ENCODE measurements around the gene C9orf85.

C9orf85 gene

DNA sequence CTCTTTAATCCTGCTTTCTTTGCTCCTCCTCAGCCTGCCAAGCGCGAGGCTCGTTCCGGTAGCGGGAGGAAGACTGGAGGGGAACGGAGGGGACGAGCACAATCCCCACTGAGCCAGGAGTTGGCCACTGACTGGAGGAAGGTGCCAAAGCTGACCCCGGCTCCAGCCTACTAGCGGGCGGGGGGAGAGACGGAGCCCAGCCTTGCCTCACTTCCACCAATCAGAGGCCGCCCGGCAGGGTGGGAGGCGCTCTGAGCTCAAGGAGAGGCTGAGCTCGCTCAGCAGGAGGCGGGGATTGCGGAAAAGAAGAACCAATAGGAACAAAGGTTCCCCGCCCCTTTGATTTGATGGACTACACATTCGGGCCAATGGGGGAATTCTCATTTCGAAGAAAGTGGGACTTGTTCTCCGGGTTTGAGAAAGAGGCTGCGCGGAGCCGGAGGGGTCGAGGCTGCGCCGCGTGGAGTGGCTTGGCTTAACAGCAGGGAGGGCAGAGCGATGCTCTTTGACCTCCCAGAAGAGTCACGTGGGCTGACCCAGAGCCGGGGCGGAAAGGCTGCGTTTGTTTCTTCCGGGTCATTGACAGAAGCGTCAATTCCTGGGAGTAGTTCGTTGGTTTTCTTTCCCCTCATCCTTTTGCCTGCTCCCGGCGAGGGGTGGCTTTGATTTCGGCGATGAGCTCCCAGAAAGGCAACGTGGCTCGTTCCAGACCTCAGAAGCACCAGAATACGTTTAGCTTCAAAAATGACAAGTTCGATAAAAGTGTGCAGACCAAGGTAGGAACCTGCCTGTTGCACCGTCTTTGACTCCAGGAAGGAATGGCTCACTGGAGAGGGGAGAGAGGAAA is at the start of gene C9orf85, which contains the start of gene ABHD17B:
TSS of gene C9orf85 (plus strand) at position 579 of the 847 bp plus-strand sequence. CDS start at position 675, 96 bp downstream.
TSS of gene ABHD17B (minus strand) at position 133 of the 847 bp plus-strand sequence. CDS start 36,113 bp downstream, outside the sequence.
- Histone ChIP-seq H3K4me1 (ENCODE audit: control insufficient read depth, insufficient read depth, low read length) (peaks cover 31% of the 10 kb centered on the region), H3K9ac (ENCODE audit: low read length) (peak within 1 kb of the TSS; percentile 97)

DNA sequence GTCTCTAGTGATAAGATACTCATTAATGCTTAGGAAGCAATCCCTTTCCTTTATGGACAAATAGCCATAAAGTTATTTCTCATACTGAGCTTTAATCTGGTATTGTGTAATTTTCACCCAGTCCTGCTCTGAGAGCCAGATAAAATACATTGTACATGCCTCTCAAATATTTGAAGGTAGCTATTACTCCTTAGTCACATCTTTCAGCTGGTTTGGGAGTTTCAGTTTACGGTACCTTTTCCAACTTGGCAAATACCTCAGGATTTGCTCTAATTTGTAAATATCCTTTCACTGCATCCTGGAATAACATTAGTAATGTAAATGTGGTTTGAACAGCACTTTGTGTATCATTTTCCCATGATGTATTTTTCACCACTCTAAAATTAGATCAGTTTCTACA is 47.8 kb upstream of the C9orf85 start:
- H3K4me3 ChIP-seq (ENCODE audit: low read length): no peak overlapping the region
- peaks cover 21% of the 10 kb centered on the region for H3K9me3 ChIP-seq (ENCODE audit: control insufficient read depth, low read length)
- peaks cover 16% of the 10 kb centered on the region for H3K36me3 ChIP-seq (ENCODE audit: control insufficient read depth, insufficient read depth, low read length, severe bottlenecking)
- no peak overlapping the region for H3K9ac ChIP-seq (ENCODE audit: low read length)
- peak; percentile 25 for DNase-seq (ENCODE audit: low read depth)
- no peaks in the 10 kb centered on the region for H3K27me3 ChIP-seq (replicated peaks; ENCODE audit: control insufficient read depth, insufficient read depth, low read length)
- no peaks in the 10 kb centered on the region for H3K4me1 ChIP-seq (ENCODE audit: control insufficient read depth, insufficient read depth, low read length)

More for the DNA sequence above, at the start of gene C9orf85, which contains the start of gene ABHD17B:
- Histone ChIP-seq H3K4me3 (ENCODE audit: low read length) (peak within 1 kb of the TSS; percentile 97), H3K9me3 (ENCODE audit: control insufficient read depth, low read length) (no peaks in the 10 kb centered on the region), H3K36me3 (ENCODE audit: control insufficient read depth, insufficient read depth, low read length, severe bottlenecking) (no peaks in the 10 kb centered on the region), H3K27me3 (replicated peaks; ENCODE audit: control insufficient read depth, insufficient read depth, low read length) (no peaks in the 10 kb centered on the region)
- DNase-seq (ENCODE audit: low read depth): peak; percentile 100

- Histone ChIP-seq H3K4me3 (ENCODE audit: low read length) (no peak overlapping the region), H3K4me1 (ENCODE audit: control insufficient read depth, insufficient read depth, low read length) (no peaks in the 10 kb centered on the region), H3K9ac (ENCODE audit: low read length) (no peak overlapping the region), H3K27me3 (replicated peaks; ENCODE audit: control insufficient read depth, insufficient read depth, low read length) (no peaks in the 10 kb centered on the region), H3K36me3 (ENCODE audit: control insufficient read depth, insufficient read depth, low read length, severe bottlenecking) (peaks cover 15% of the 10 kb centered on the region), H3K9me3 (ENCODE audit: control insufficient read depth, low read length) (peaks cover 34% of the 10 kb centered on the region)
- no peak for DNase-seq (ENCODE audit: low read depth)
Observed at GRCh38 chr9:71875345-71875744, 36.1 kb upstream of the C9orf85 start.

DNA sequence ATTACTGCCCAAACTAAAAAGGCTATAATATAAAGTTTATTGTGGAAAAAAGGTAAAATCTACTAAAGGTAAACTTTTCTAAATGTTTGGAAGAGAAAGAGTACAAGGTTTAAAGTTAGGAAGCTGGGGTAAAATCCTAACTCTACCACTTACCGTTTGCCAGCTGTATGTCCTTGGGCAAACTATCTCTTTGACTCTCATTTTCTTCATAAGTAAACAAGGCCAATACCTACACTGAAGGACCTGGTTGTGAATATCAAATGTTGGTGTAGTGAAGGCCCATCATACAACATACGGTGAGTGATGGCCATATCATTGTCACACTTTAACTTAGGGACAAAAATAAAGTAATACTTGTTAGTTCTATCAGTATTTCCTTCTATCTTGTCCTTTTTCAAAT is 35.3 kb upstream of the C9orf85 start:
- no peaks in the 10 kb centered on the region for H3K27me3 ChIP-seq (replicated peaks; ENCODE audit: control insufficient read depth, insufficient read depth, low read length)
- DNase-seq (ENCODE audit: low read depth): no peak
- no peak overlapping the region for H3K9ac ChIP-seq (ENCODE audit: low read length)
- no peaks in the 10 kb centered on the region for H3K4me1 ChIP-seq (ENCODE audit: control insufficient read depth, insufficient read depth, low read length)
- H3K4me3 ChIP-seq (ENCODE audit: low read length): no peak overlapping the region
- peaks cover 38% of the 10 kb centered on the region for H3K9me3 ChIP-seq (ENCODE audit: control insufficient read depth, low read length)
- peaks cover 15% of the 10 kb centered on the region for H3K36me3 ChIP-seq (ENCODE audit: control insufficient read depth, insufficient read depth, low read length, severe bottlenecking)

DNA sequence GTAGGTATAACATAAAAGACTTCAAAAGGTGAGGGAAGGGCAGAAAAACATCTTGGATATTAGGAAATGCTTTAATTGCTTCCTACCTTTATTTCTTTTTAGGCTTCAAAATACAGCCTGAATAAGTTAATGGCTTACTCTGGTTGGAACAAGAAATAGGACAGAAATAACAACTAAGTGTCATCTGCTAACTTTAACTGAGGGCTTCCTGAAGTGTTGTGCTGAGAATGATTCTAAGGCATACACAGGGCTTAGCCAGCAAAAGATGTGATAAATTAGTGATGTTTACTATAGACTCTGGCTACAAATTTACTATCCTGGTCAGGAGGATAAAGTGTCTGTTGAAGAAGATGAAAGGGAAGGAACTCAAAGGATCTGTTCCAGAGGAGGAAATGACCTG is 34.6 kb upstream of the C9orf85 start:
- H3K9ac ChIP-seq (ENCODE audit: low read length): no peak overlapping the region
- no peaks in the 10 kb centered on the region for H3K27me3 ChIP-seq (replicated peaks; ENCODE audit: control insufficient read depth, insufficient read depth, low read length)
- no peaks in the 10 kb centered on the region for H3K4me1 ChIP-seq (ENCODE audit: control insufficient read depth, insufficient read depth, low read length)
- peaks cover 9% of the 10 kb centered on the region for H3K36me3 ChIP-seq (ENCODE audit: control insufficient read depth, insufficient read depth, low read length, severe bottlenecking)
- DNase-seq (ENCODE audit: low read depth): no peak
- no peak overlapping the region for H3K4me3 ChIP-seq (ENCODE audit: low read length)
- peaks cover 39% of the 10 kb centered on the region for H3K9me3 ChIP-seq (ENCODE audit: control insufficient read depth, low read length)

DNA sequence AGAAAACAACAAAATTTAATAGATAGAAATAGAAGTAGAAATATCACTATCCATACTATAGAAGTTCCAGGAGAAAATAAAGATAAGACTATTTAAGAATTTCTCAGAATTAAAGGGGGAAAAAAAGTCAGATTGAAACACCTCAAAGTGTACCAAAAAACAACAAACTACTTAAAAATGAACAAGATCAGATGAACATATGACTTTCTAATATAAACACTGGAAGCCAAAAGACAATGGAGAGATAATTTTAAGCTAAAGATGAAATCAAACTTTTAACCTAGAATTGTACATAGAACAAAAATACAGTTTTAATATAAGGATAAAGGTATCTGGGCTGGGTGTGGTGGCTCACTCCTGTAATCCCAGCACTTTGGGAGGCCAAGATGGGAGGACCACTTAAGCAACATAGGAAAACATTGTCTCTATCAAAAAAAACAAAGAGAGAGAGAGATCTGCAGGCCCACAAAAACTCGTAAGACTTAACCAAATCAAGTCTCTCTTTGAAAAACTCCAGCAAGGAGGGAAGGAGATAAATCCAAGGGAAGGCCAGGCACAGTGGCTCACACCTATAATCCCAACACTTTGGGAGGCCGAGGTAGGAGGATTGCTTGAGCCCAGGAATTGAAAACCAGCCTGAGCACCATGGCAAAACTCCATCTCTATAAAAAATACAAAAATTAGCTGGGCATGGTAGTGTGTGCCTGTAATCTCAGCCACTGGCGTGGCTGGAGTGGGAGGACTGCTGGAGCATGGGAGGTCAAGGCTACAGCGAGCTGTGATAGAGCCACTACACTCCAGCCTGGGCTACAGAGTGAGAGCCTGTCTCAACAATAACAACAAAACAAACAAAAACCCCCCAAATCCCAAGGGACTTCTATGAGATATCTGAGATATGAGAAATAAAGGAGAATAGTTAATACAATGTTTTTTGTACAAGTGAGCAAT is 32.8 kb upstream of the C9orf85 start:
- Histone ChIP-seq H3K9me3 (ENCODE audit: control insufficient read depth, low read length) (peaks cover 39% of the 10 kb centered on the region), H3K36me3 (ENCODE audit: control insufficient read depth, insufficient read depth, low read length, severe bottlenecking) (peaks cover 9% of the 10 kb centered on the region), H3K4me1 (ENCODE audit: control insufficient read depth, insufficient read depth, low read length) (no peaks in the 10 kb centered on the region), H3K9ac (ENCODE audit: low read length) (no peak overlapping the region), H3K4me3 (ENCODE audit: low read length) (no peak overlapping the region), H3K27me3 (replicated peaks; ENCODE audit: control insufficient read depth, insufficient read depth, low read length) (no peaks in the 10 kb centered on the region)
- DNase-seq (ENCODE audit: low read depth): no peak

- no peaks in the 10 kb centered on the region for H3K27me3 ChIP-seq (replicated peaks; ENCODE audit: control insufficient read depth, insufficient read depth, low read length)
- peaks cover 45% of the 10 kb centered on the region for H3K9me3 ChIP-seq (ENCODE audit: control insufficient read depth, low read length)
- DNase-seq (ENCODE audit: low read depth): no peak
- peaks cover 2% of the 10 kb centered on the region for H3K36me3 ChIP-seq (ENCODE audit: control insufficient read depth, insufficient read depth, low read length, severe bottlenecking)
- H3K9ac ChIP-seq (ENCODE audit: low read length): no peak overlapping the region
- H3K4me1 ChIP-seq (ENCODE audit: control insufficient read depth, insufficient read depth, low read length): no peaks in the 10 kb centered on the region
- no peak overlapping the region for H3K4me3 ChIP-seq (ENCODE audit: low read length)
Observed at GRCh38 chr9:71879644-71880174, 31.7 kb upstream of the C9orf85 start.

- H3K36me3 ChIP-seq (ENCODE audit: control insufficient read depth, insufficient read depth, low read length, severe bottlenecking): no peaks in the 10 kb centered on the region
- DNase-seq (ENCODE audit: low read depth): no peak
- H3K27me3 ChIP-seq (replicated peaks; ENCODE audit: control insufficient read depth, insufficient read depth, low read length): no peaks in the 10 kb centered on the region
- peaks cover 22% of the 10 kb centered on the region for H3K9me3 ChIP-seq (ENCODE audit: control insufficient read depth, low read length)
- no peak overlapping the region for H3K9ac ChIP-seq (ENCODE audit: low read length)
- no peak overlapping the region for H3K4me3 ChIP-seq (ENCODE audit: low read length)
- no peaks in the 10 kb centered on the region for H3K4me1 ChIP-seq (ENCODE audit: control insufficient read depth, insufficient read depth, low read length)
Observed at GRCh38 chr9:71884005-71884404, 27.4 kb upstream of the C9orf85 start.

- Histone ChIP-seq H3K9ac (ENCODE audit: low read length) (no peak overlapping the region), H3K9me3 (ENCODE audit: control insufficient read depth, low read length) (peaks cover 11% of the 10 kb centered on the region), H3K27me3 (replicated peaks; ENCODE audit: control insufficient read depth, insufficient read depth, low read length) (no peaks in the 10 kb centered on the region), H3K4me3 (ENCODE audit: low read length) (no peak overlapping the region), H3K36me3 (ENCODE audit: control insufficient read depth, insufficient read depth, low read length, severe bottlenecking) (no peaks in the 10 kb centered on the region), H3K4me1 (ENCODE audit: control insufficient read depth, insufficient read depth, low read length) (no peaks in the 10 kb centered on the region)
- DNase-seq (ENCODE audit: low read depth): no peak
Observed at GRCh38 chr9:71885467-71885866, 26.0 kb upstream of the C9orf85 start.

GRCh38 chr9:71886015-71886414 is 25.4 kb upstream of the C9orf85 start:
- H3K27me3 ChIP-seq (replicated peaks; ENCODE audit: control insufficient read depth, insufficient read depth, low read length): no peaks in the 10 kb centered on the region
- H3K36me3 ChIP-seq (ENCODE audit: control insufficient read depth, insufficient read depth, low read length, severe bottlenecking): no peaks in the 10 kb centered on the region
- H3K4me1 ChIP-seq (ENCODE audit: control insufficient read depth, insufficient read depth, low read length): no peaks in the 10 kb centered on the region
- H3K9ac ChIP-seq (ENCODE audit: low read length): no peak overlapping the region
- no peak overlapping the region for H3K4me3 ChIP-seq (ENCODE audit: low read length)
- H3K9me3 ChIP-seq (ENCODE audit: control insufficient read depth, low read length): peaks cover 9% of the 10 kb centered on the region
- DNase-seq (ENCODE audit: low read depth): no peak

DNA sequence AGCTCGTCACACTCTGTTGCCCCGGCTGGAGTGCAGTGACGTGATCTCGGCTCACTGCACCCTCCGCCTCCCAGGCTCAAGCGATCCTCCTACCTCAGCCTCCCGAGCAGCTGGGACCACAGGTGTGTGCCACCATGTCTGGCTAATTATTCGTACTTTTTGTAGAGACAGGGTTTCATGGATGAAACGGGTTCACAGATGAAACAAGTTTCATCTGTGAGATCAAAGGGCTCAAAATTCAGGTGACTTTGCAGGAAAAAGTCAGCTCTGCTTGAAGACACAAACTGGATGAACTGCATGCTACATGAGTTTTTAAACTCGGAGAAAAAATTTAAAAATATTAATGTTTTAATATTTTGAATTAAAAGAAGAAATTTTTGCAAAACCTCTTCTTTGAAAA is 24.9 kb upstream of the C9orf85 start:
- no peak overlapping the region for H3K4me3 ChIP-seq (ENCODE audit: low read length)
- no peaks in the 10 kb centered on the region for H3K36me3 ChIP-seq (ENCODE audit: control insufficient read depth, insufficient read depth, low read length, severe bottlenecking)
- no peaks in the 10 kb centered on the region for H3K27me3 ChIP-seq (replicated peaks; ENCODE audit: control insufficient read depth, insufficient read depth, low read length)
- H3K9ac ChIP-seq (ENCODE audit: low read length): no peak overlapping the region
- peaks cover 7% of the 10 kb centered on the region for H3K9me3 ChIP-seq (ENCODE audit: control insufficient read depth, low read length)
- no peak for DNase-seq (ENCODE audit: low read depth)
- no peaks in the 10 kb centered on the region for H3K4me1 ChIP-seq (ENCODE audit: control insufficient read depth, insufficient read depth, low read length)

Data from adipocyte (in vitro differentiated cells).